Neural cell (in vitro differentiated cells): ENCODE data around the gene RORC.

Experiments used
- CTCF ChIP-seq: fragments of 450-650 bp; IDR thresholded peaks from 2 replicates; pipeline ENCODE4 v1.5.1; 2014; ENCODE audit warnings: antibody characterized with exemption, mild to moderate bottlenecking, moderate library complexity; ENCODE audit not compliant: poor library complexity, severe bottlenecking
- EZH2 ChIP-seq: fragments of 200-600, 300-800 bp; shearing (Covaris generic), sonication (generic); IDR thresholded peaks from 2 replicates; pipeline ENCODE4 v1.6.1; 2014; ENCODE audit warnings: antibody characterized with exemption, low read length, borderline replicate concordance, mild to moderate bottlenecking; ENCODE audit not compliant: insufficient read depth, poor library complexity, severe bottlenecking
- MXI1 ChIP-seq: fragments of 450-650 bp; conservative IDR thresholded peaks from 2 replicates; pipeline ENCODE4 v1.6.1; 2014; ENCODE audit warnings: antibody characterized with exemption, mild to moderate bottlenecking; ENCODE audit not compliant: poor library complexity, severe bottlenecking
- POLR2AphosphoS5 ChIP-seq: IDR thresholded peaks from 2 replicates; pipeline ENCODE4 v1.6.1; 2012
- SMC3 ChIP-seq: fragments of 450-650 bp; conservative IDR thresholded peaks from 2 replicates; pipeline ENCODE4 v1.6.1; 2014; ENCODE audit warnings: antibody characterized with exemption, mild to moderate bottlenecking, moderate library complexity; ENCODE audit not compliant: poor library complexity
- TAF1 ChIP-seq: IDR thresholded peaks from 2 replicates; pipeline ENCODE4 v1.6.1; 2012; ENCODE audit warnings: low read depth

DNA sequence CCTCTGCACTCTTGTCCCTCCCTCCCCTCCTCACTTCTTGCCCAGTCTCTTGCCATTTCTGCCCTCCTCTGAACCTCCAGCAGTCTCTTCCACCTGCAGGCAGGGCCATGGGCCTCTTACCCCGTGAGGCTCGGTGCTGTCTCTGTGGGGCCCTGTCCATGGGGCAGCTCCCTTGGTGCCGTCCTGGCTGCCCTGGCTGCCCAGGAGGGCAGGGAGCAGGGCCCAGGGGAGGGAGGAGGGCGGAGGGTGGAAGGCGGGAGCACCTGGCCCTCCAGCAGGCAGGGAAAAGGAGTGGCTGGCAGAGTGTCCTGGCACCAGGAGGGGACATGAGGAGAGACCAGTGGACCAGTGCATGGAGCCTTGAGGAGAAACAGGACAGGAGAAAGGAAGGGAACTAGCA lies at the start of gene RORC:
- no peak for TF ChIP-seq MXI1
- TF ChIP-seq CTCF = no peak
- TF ChIP-seq POLR2AphosphoS5 = no peak
- TF ChIP-seq EZH2 = no peak
- no peak for TF ChIP-seq SMC3
- TF ChIP-seq TAF1 = no peak
